OCI-LY1 (cell line): ENCODE measurements around the gene CRKL.
A peak's percentile ranks its signal among the peaks of the same experiment; 100 is the strongest.

ENCODE experiments used
- H2AFZ ChIP-seq: fragments of 200-600 bp; sonication (generic), shearing (Covaris generic); 2 replicates; pipeline ENCODE4 v1.6.0; 2014; ENCODE audit warnings: antibody characterized with exemption, mild to moderate bottlenecking, low read length
- H3F3A ChIP-seq: fragments of 200-600 bp; sonication (generic), shearing (Covaris generic); 2 replicates; pipeline ENCODE4 v1.6.0; 2014; ENCODE audit warnings: mild to moderate bottlenecking, antibody characterized with exemption, low read length, moderate library complexity; ENCODE audit not compliant: insufficient read depth
- H3K27ac ChIP-seq: fragments of 200-600 bp; sonication (generic); 2 replicates; pipeline ENCODE4 v1.5.1; 2014; ENCODE audit warnings: low read length, mixed run types, mild to moderate bottlenecking, low read depth; ENCODE audit not compliant: poor library complexity, severe bottlenecking
- H3K27me3 ChIP-seq: fragments of 200-600 bp; sonication (generic); 2 replicates; pipeline ENCODE4 v1.6.0; 2014; ENCODE audit warnings: antibody characterized with exemption, mild to moderate bottlenecking, low read length, moderate library complexity; ENCODE audit not compliant: insufficient read depth
- H3K36me3 ChIP-seq: fragments of 200-600 bp; sonication (generic); 2 replicates; pipeline ENCODE4 v1.6.1; 2014; ENCODE audit warnings: mild to moderate bottlenecking, antibody characterized with exemption, low read length, moderate library complexity, mixed read lengths; ENCODE audit not compliant: insufficient read depth
- H3K4me1 ChIP-seq: fragments of 200-600 bp; sonication (generic); 2 replicates; pipeline ENCODE4 v1.5.1; 2014; ENCODE audit warnings: mild to moderate bottlenecking, low read length, moderate library complexity; ENCODE audit not compliant: insufficient read depth, severe bottlenecking
- H3K4me2 ChIP-seq: fragments of 200-600 bp; sonication (generic), shearing (Covaris generic); 2 replicates; pipeline ENCODE4 v1.6.1; 2014; ENCODE audit warnings: low read length
- H3K4me3 ChIP-seq: fragments of 200-600 bp; sonication (generic); 2 replicates; pipeline ENCODE4 v1.5.1; 2014; ENCODE audit warnings: low read length, low read depth, mild to moderate bottlenecking, mixed read lengths; ENCODE audit not compliant: poor library complexity, severe bottlenecking
- H3K79me2 ChIP-seq: fragments of 200-600 bp; shearing (Covaris generic); 2 replicates; pipeline ENCODE4 v1.6.1; 2016; ENCODE audit warnings: mixed run types, low read length, mixed read lengths; ENCODE audit not compliant: insufficient read depth
- H3K9ac ChIP-seq: fragments of 200-600 bp; sonication (generic), shearing (Covaris generic); 2 replicates; pipeline ENCODE4 v1.6.1; 2014; ENCODE audit warnings: mild to moderate bottlenecking, low read length, mixed read lengths
- H3K9me2 ChIP-seq: fragments of 200-600 bp; sonication (generic), shearing (Covaris generic); 2 replicates; pipeline ENCODE4 v1.6.1; 2014; ENCODE audit warnings: low read depth, mild to moderate bottlenecking, low read length, mixed read lengths
- H3K9me3 ChIP-seq: fragments of 200-600 bp; shearing (Covaris generic); 2 replicates; pipeline ENCODE4 v1.6.1; 2014; ENCODE audit warnings: low read length, mixed read lengths
- H4K20me1 ChIP-seq: fragments of 200-600 bp; sonication (generic), shearing (Covaris generic); 2 replicates; pipeline ENCODE4 v1.6.0; 2016; ENCODE audit warnings: mild to moderate bottlenecking, low read length; ENCODE audit not compliant: insufficient read depth
- EZH2 ChIP-seq: fragments of 200-600 bp; sonication (generic), shearing (Covaris generic); IDR thresholded peaks from 2 replicates; pipeline ENCODE4 v1.8.0; 2017; ENCODE audit warnings: borderline replicate concordance, mixed run types, mild to moderate bottlenecking, antibody characterized with exemption, low read length, moderate library complexity, mixed read lengths
- TF ChIP-seq, protein P1 (sequence below): fragments of 200-600 bp; sonication (generic), shearing (Covaris generic); IDR thresholded peaks from 2 replicates; pipeline ENCODE4 v1.5.1; 2017; ENCODE audit warnings: mild to moderate bottlenecking, antibody characterized with exemption, low read length, moderate library complexity, mixed read lengths

Gene CRKL

DNA sequence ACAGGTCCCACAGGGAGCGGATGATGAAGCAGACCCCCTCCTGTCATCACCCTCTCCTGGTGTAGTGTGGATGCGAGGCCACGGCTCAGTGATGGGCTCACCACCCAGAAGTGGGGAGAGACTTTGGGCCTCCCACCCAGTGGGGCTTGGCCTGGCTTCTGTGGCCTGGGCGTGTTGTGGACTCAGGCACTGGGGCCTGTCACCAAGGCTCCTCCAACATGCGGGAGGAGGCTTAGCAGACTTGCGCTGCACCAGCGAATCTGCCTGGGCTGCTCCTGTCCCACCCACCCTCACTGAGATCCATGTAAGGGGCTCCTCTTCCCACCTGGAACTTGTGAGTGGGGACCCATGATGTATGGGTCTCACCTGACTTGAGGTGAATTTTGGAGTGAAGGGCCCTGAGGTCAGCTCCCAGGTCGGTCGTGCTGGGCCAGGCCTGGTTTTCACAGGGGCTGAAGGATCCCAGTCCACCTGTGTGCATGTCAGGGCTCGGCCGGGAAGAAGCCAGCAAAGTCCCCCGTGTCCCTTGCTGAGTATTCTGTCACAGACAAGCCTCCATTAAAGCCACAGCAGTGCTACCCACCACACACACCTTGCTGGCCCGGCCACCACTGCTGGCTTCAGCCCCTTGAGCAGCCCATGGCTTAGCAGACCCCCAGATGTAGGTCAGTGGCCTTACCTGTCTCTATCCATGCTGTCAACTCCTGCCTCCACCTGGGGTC, 80.5 kb downstream of the CRKL start:
- peaks cover 7% of the 10 kb centered on the region; the same call in 1 of the 2 replicates for H3K79me2 ChIP-seq
- H3K4me1 ChIP-seq, result peaks cover 25% of the 10 kb centered on the region
- TF ChIP-seq, protein P1, sequence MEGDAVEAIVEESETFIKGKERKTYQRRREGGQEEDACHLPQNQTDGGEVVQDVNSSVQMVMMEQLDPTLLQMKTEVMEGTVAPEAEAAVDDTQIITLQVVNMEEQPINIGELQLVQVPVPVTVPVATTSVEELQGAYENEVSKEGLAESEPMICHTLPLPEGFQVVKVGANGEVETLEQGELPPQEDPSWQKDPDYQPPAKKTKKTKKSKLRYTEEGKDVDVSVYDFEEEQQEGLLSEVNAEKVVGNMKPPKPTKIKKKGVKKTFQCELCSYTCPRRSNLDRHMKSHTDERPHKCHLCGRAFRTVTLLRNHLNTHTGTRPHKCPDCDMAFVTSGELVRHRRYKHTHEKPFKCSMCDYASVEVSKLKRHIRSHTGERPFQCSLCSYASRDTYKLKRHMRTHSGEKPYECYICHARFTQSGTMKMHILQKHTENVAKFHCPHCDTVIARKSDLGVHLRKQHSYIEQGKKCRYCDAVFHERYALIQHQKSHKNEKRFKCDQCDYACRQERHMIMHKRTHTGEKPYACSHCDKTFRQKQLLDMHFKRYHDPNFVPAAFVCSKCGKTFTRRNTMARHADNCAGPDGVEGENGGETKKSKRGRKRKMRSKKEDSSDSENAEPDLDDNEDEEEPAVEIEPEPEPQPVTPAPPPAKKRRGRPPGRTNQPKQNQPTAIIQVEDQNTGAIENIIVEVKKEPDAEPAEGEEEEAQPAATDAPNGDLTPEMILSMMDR, result no peak
- TF ChIP-seq EZH2, result no peak
- H3K27ac ChIP-seq, result no peak overlapping the region
- H3F3A ChIP-seq, result no peaks in the 10 kb centered on the region
- H3K4me3 ChIP-seq, result no peak overlapping the region
- no peaks in the 10 kb centered on the region for H4K20me1 ChIP-seq
- no peak overlapping the region for H3K4me2 ChIP-seq
- H3K27me3 ChIP-seq, result no peaks in the 10 kb centered on the region
- H2AFZ ChIP-seq, result no peak overlapping the region
- H3K36me3 ChIP-seq, result peaks cover 28% of the 10 kb centered on the region; the same call in 1 of the 2 replicates
- no peaks in the 10 kb centered on the region for H3K9me3 ChIP-seq
- H3K9me2 ChIP-seq, result no peaks in the 10 kb centered on the region
- no peak overlapping the region for H3K9ac ChIP-seq

DNA sequence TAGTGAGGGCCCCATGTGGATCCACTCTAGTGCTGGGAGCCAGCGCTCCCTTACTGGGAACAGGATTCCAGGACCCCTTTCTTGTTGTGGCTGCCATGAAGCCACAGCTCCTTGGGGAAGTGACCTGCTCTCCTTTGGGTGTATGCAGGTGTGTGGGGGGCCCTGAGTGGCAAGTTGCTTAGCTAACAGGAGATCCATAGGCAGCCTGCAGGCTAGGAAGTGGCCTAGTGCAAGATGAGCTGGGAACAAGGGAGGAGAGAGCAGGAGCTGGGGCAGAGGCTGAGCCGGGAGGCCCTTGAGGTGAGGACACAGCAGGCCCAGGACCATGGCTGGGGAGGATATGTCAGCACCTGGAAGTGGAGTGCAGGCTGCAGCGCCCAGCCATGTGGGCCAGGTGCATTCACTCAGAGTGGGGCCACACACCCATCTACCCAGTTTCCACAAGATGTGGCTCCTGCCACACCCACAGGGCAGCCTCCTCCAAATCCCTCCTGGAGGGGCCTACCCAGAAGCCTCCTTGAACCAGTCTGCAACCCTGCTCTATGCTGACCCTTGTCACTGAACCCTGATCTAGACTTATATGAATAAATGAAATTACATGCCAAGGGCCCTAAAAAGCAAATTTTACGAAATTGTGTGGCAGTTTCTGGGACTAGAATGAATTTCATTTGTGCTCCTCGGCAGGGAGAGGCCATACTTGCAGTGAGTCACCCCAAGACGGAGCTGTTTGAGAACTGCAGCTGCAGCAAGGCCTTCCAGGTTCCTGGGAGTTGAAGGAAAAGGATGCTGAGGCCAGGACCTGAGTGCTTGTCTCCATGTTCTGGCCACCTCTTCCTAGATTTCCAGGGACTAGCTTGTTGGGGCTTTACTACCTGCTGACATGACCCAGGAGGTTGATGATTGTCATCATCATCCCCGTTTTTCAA, 81.5 kb downstream of the CRKL start:
- peaks cover 7% of the 10 kb centered on the region; the same call in 1 of the 2 replicates for H3K79me2 ChIP-seq
- peaks cover 28% of the 10 kb centered on the region; the same call in 1 of the 2 replicates for H3K36me3 ChIP-seq
- H4K20me1 ChIP-seq, result no peaks in the 10 kb centered on the region
- H3K27ac ChIP-seq, result peak overlapping the region; percentile 1
- H3K27me3 ChIP-seq, result no peaks in the 10 kb centered on the region
- H3K4me3 ChIP-seq, result no peak overlapping the region
- no peak overlapping the region for H3K4me2 ChIP-seq
- no peak overlapping the region for H3K9ac ChIP-seq
- no peaks in the 10 kb centered on the region for H3F3A ChIP-seq
- TF ChIP-seq, protein P1, result no peak
- no peak for TF ChIP-seq EZH2
- H3K4me1 ChIP-seq, result peaks cover 34% of the 10 kb centered on the region
- H3K9me3 ChIP-seq, result no peaks in the 10 kb centered on the region
- H2AFZ ChIP-seq, result no peak overlapping the region
- no peaks in the 10 kb centered on the region for H3K9me2 ChIP-seq

DNA sequence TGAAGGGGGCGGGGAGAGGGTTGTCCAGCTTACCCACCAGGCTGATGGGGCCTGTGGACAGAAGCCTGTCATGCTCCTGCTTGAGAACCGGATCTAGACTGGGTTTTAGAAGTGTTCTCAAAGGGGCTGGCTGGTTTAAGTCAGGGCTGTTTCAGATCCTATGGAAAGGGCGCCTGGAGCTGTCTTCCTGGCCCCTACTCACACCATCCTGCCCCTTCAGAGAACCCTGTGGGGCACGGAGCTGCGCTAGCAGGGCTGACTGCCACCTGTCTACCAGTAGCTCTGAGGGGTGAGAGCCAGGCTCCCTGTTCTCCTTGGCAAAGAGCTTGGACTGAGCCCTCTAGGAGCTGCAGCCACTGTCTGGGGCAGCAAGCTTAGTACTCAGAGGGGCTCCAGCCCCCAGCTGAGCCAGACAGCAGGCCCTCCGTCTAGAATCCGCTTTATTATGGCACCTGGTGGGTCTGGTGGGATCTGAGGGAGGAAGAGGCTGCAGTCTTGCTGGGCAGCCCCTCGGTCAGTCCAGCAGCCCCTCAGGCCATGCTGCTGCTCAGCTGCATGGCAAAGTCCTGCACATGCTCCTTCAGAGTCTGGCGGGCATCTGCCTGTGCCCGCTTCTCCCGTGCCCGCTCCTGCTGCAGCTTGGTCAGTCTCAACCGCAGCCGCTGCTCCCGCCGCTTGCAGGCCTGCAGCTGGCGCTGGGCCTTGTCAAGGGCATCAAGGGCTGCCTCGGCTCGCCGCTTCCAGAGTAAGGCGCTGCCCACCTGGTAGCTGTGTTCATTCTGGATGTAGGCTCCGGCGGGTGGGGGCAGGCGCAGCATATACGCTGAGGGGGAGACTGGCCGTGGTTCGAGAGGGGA, 82.4 kb downstream of the CRKL start:
- peak overlapping the region; percentile 85 for H3K4me3 ChIP-seq
- H3K9me2 ChIP-seq, result no peaks in the 10 kb centered on the region
- peak overlapping the region; percentile 95 for H3K27ac ChIP-seq
- no peaks in the 10 kb centered on the region for H3F3A ChIP-seq
- peak overlapping the region; percentile 97; the same call in 1 of the 2 replicates for H3K9ac ChIP-seq
- no peaks in the 10 kb centered on the region for H4K20me1 ChIP-seq
- H3K79me2 ChIP-seq, result peaks cover 7% of the 10 kb centered on the region; the same call in 1 of the 2 replicates
- no peaks in the 10 kb centered on the region for H3K9me3 ChIP-seq
- H2AFZ ChIP-seq, result no peak overlapping the region
- no peaks in the 10 kb centered on the region for H3K27me3 ChIP-seq
- peaks cover 36% of the 10 kb centered on the region for H3K4me1 ChIP-seq
- H3K4me2 ChIP-seq, result peak overlapping the region; percentile 98
- TF ChIP-seq EZH2, result no peak
- TF ChIP-seq, protein P1, result no peak
- peaks cover 28% of the 10 kb centered on the region; the same call in 1 of the 2 replicates for H3K36me3 ChIP-seq
